ENCODE measurements around the gene TSPAN9. TPM values are rescaled to one million over a fixed set of nuclear protein-coding genes. Genes with fewer than 3 reads are reported as not detected.
A peak's percentile ranks its signal among the peaks of the same experiment; 100 is the strongest.

Gene TSPAN9
- total RNA-seq, 3 donors from 2014 or later, result 4.7 to 28.4 (median 8.5) TPM

DNA sequence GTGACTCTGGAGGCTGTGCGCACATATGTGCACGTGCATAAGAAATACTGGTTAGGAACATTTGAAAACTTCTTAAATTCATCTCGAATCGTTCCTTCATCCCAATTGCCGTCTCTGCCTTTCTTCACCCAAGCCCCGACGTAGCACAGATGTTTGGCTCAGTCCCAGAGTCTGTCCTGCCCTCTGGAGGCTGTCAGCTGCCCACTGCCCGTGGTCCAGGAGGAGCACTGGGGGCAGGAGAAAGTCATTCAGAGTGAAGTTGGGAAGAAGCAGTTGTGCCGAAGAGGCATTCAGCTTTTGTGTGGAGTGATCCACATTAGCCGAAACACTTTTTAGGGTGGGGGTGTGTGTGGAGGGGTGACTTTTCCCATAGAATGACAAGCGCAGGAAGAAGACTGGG is 124.9 kb downstream of the TSPAN9 start:
- H3K4me3 ChIP-seq, result no peak overlapping the region
- intact Hi-C loops (cut with DNase I, micrococcal nuclease), result no loop called here
- peaks cover 16% of the 10 kb centered on the region for H3K4me1 ChIP-seq (ENCODE audit: low read depth)
- ATAC-seq (no peak), DNase-seq (no peak)
- TF ChIP-seq, protein P1, sequence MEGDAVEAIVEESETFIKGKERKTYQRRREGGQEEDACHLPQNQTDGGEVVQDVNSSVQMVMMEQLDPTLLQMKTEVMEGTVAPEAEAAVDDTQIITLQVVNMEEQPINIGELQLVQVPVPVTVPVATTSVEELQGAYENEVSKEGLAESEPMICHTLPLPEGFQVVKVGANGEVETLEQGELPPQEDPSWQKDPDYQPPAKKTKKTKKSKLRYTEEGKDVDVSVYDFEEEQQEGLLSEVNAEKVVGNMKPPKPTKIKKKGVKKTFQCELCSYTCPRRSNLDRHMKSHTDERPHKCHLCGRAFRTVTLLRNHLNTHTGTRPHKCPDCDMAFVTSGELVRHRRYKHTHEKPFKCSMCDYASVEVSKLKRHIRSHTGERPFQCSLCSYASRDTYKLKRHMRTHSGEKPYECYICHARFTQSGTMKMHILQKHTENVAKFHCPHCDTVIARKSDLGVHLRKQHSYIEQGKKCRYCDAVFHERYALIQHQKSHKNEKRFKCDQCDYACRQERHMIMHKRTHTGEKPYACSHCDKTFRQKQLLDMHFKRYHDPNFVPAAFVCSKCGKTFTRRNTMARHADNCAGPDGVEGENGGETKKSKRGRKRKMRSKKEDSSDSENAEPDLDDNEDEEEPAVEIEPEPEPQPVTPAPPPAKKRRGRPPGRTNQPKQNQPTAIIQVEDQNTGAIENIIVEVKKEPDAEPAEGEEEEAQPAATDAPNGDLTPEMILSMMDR (IDR thresholded peaks at IDR 0.05), result no peak
- no peaks in the 10 kb centered on the region for H3K36me3 ChIP-seq (ENCODE audit: low read depth)
- no peaks in the 10 kb centered on the region for H3K9me3 ChIP-seq

DNA sequence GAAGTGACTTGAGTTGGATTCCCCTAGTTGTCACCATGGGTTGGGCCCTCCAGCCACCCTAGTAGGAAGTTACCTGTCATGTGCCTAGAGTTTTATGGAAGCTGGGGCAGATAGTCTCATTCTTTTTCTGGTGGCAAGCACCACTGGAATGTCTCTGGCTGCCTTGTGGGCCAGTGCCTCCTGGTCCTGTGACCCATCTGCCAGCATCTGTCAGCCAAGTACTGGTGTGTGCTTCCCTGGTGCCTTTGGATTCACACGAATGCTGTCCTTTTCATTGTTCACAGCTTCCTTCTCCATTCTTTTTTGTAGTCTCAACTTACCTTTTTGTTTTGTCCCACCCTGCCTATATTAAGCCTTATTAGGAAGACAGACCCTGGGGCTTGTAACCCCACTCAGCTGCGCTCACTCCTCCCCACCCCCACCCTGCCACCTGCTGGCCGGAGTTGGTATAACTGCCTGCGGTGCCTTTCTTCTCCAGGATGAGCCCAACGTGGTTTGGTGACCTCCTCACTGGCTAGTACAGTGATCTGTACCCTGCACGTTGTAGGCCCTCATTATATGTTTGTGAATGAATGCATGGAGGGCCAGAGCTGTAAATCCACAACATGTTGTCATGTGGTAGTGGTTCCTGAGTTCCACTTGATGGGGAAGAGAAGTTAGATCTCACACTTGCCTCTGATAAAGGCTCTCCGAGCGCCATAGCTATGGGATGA is 125.7 kb downstream of the TSPAN9 start:
- peak in 2 of 3 donors; percentile 62 to 70 for DNase-seq
- H3K9me3 ChIP-seq, result no peaks in the 10 kb centered on the region
- no peaks in the 10 kb centered on the region for H3K36me3 ChIP-seq (ENCODE audit: low read depth)
- TF ChIP-seq, protein P1 (IDR thresholded peaks at IDR 0.05), result peak; percentile 62
- ATAC-seq, result peak; percentile 56
- H3K4me3 ChIP-seq, result no peak overlapping the region
- H3K4me1 ChIP-seq (ENCODE audit: low read depth), result peaks cover 16% of the 10 kb centered on the region
- intact Hi-C loops (cut with DNase I, micrococcal nuclease), result no loop called here

DNA sequence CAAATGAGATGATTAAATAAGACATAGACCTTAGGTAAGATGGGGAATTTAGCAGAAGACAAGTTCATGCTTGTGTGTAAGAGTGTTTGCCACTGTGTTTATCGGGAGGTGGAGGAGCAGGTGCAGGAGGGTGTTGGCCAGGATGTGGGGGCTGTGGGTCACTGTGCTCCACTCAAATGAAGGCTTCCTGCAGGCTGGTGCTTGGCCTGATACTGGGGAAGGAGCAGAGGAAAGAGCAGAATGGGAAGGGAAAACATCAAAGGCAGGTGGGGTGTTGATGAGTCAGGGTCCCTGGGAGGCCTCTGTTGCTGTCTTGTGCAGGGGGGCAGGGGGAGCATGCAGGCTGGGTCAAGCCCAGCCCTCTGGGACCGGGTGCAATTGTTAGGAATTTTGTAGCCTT is 126.5 kb downstream of the TSPAN9 start:
- TF ChIP-seq, protein P1 (IDR thresholded peaks at IDR 0.05), result no peak
- Histone ChIP-seq H3K4me3 (no peak overlapping the region), H3K9me3 (no peaks in the 10 kb centered on the region), H3K36me3 (ENCODE audit: low read depth) (no peaks in the 10 kb centered on the region), H3K4me1 (ENCODE audit: low read depth) (peaks cover 16% of the 10 kb centered on the region)
- DNase-seq, result no peak
- intact Hi-C loops (cut with DNase I, micrococcal nuclease), result no loop called here
- ATAC-seq, result no peak

DNA sequence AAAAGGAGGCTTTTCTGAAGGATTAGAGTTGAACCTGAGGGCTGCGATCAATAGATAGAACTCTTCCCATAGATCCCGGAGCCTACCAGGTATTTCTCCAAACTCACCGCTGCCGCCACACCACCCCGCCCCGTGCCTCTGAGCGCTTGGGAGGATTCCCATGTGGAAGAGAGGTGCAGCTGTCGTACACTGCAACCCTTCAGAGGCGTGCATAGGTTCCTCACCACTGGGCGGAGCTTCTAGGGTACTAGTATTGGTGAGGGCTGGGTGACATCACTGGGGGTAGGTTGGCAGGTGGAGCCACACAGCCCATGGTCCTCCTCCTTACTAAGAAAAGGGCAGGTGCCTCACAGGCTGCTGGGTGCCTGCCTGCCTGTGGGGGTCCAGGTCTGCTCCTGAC is 127.0 kb downstream of the TSPAN9 start:
- no peak for DNase-seq

DNA sequence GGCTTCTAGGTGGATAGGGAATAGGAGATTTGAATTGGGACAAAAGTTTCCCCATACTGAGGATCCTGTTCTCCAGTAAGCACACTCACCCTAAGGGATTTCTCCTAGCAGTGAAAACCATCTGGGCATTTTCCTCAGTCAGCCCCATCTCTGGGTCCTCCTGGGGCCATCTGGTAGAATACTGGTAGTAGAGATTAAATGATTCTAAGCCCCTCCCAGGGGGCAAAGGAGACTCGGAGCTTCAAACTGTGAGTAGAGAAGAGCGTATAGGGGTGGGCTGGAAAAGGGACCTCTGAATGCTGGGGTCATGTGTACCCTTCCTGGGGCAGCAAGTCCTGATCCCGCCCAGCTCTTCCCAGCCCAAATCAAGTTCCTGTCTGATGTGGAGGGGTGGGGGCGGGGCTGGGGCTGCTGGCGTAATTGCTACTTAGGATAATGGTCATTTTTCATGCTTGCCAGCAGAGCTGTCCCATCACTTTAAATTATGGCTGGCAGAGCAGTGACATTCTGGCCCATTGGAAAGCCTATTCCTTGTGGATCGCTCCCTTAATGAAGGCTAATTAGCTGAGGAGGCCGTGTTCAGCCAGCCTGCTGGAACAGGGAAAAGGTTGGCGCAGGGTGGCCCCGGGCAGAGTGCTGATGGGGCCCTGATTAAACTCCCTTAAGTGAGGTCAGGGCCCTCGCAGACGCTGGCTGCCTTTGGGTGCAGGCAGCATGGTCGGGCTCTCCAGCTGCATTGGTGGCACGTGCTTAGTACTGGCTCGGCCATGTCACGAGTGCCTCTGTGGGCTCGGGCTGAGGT is 127.8 kb downstream of the TSPAN9 start:
- Histone ChIP-seq H3K9me3 (no peaks in the 10 kb centered on the region), H3K36me3 (ENCODE audit: low read depth) (no peaks in the 10 kb centered on the region), H3K4me3 (no peak overlapping the region), H3K4me1 (ENCODE audit: low read depth) (peaks cover 7% of the 10 kb centered on the region)
- no peak for ATAC-seq
- intact Hi-C loops (cut with DNase I, micrococcal nuclease), result no loop called here
- no peak for DNase-seq
- TF ChIP-seq, protein P1 (IDR thresholded peaks at IDR 0.05), result no peak

More for the DNA sequence above, 127.0 kb downstream of the TSPAN9 start:
- Histone ChIP-seq H3K4me1 (ENCODE audit: low read depth) (peaks cover 15% of the 10 kb centered on the region), H3K4me3 (no peak overlapping the region), H3K9me3 (no peaks in the 10 kb centered on the region), H3K36me3 (ENCODE audit: low read depth) (no peaks in the 10 kb centered on the region)
- intact Hi-C loops (cut with DNase I, micrococcal nuclease), result no loop called here
- TF ChIP-seq, protein P1 (IDR thresholded peaks at IDR 0.05), result no peak
- no peak for ATAC-seq

Data from mucosa of descending colon (tissue), 3 donors.